CD4-positive, CD25-positive, alpha-beta regulatory T cell (primary cell): ENCODE data around the gene CDCA3. TPM values are rescaled to one million over a fixed set of nuclear protein-coding genes. Genes with fewer than 3 reads are reported as not detected.
"Not testable (repeated sequence)": the region's sequence is repeated elsewhere in the genome, so short reads cannot be mapped to it uniquely, and the experiment has no call there.

Experiments
- ATAC-seq, 2 donors: fragments of 150-1000 bp; cut with Tn5 transposase; one replicate each; pipeline ENCODE4 v1.10.0; 2021; ENCODE audit warnings: low read depth in 2 of 2, moderate number of reproducible peaks in 2 of 2, moderate library complexity in 1 of 2
- DNase-seq, 3 donors: peaks; one replicate each; pipeline versions ENCODE4 v3.0.0 to v3.0.0-alpha.2; 2012 to 2022; ENCODE audit warnings: mixed read lengths in 1 of 3
- H3K27ac ChIP-seq: one replicate; pipeline ENCODE4 v1.7.0; 2013; ENCODE audit warnings: mild to moderate bottlenecking, low read length; ENCODE audit not compliant: insufficient read depth, poor library complexity, severe bottlenecking
- H3K27me3 ChIP-seq: one replicate; pipeline ENCODE4 v1.7.0; 2013; ENCODE audit warnings: low read length; ENCODE audit not compliant: control insufficient read depth, insufficient read depth
- H3K36me3 ChIP-seq: one replicate; pipeline ENCODE4 v1.7.0; 2013; ENCODE audit warnings: mild to moderate bottlenecking, low read length, moderate library complexity; ENCODE audit not compliant: control insufficient read depth, insufficient read depth
- H3K4me1 ChIP-seq: 2 replicates; pipeline ENCODE4 v1.7.0; 2013; ENCODE audit warnings: mild to moderate bottlenecking, low read length; ENCODE audit not compliant: insufficient read depth, control insufficient read depth, poor library complexity, severe bottlenecking
- H3K4me3 ChIP-seq: one replicate; pipeline ENCODE4 v1.7.0; 2013; ENCODE audit warnings: low read depth, mild to moderate bottlenecking, low read length, moderate library complexity
- H3K9me3 ChIP-seq, 2 experiments: 1 replicate in 1 of 2; 2 replicates in 1 of 2; pipeline ENCODE4 v1.7.0; 2013; ENCODE audit warnings: low read length in 2 of 2, mild to moderate bottlenecking in 1 of 2, moderate library complexity in 1 of 2; ENCODE audit not compliant: control insufficient read depth in 2 of 2
- H3K27ac Mint-ChIP-seq, 3 donors: one replicate each; pipeline ENCODE4 v1.8.0; 2020 to 2022; ENCODE audit warnings: mild to moderate bottlenecking in 3 of 3, mixed read lengths in 3 of 3, moderate library complexity in 2 of 3
- H3K27me3 Mint-ChIP-seq: one replicate; pipeline ENCODE4 v1.8.0; 2022; ENCODE audit warnings: mild to moderate bottlenecking, mixed read lengths
- H3K36me3 Mint-ChIP-seq: one replicate; pipeline ENCODE4 v1.8.0; 2020; ENCODE audit warnings: mixed read lengths
- H3K4me1 Mint-ChIP-seq, 4 donors: one replicate each; pipeline ENCODE4 v1.8.0; 2020 to 2022; ENCODE audit warnings: mixed read lengths in 4 of 4, mild to moderate bottlenecking in 1 of 4
- H3K4me3 Mint-ChIP-seq, 4 donors: one replicate each; pipeline ENCODE4 v1.8.0; 2020 to 2022; ENCODE audit warnings: mild to moderate bottlenecking in 4 of 4, mixed read lengths in 4 of 4, moderate library complexity in 3 of 4
- H3K9me3 Mint-ChIP-seq, 7 donors: one replicate each; pipeline ENCODE4 v1.8.0; 2020 to 2022; ENCODE audit warnings: mixed read lengths in 7 of 7, mild to moderate bottlenecking in 3 of 7, moderate library complexity in 2 of 7
- polyA plus RNA-seq, 4 donors: library from polyadenylated mRNA; unstranded; fragments of 300-500 nt; fragmentation: Illumina TruSeq; gene quantifications; one replicate each; pipeline ENCODE4 v1.2.3, GENCODE V29; 2021
- total RNA-seq: library from RNA; stranded (reverse); gene quantifications from one replicate; pipeline ENCODE4 v1.2.3, GENCODE V29; 2022

CDCA3 gene
- total and polyA plus RNA-seq, 5 donors from 2014 or later = 1.7 to 4.0 (median 1.9) TPM

- Mint-ChIP-seq H3K27ac (peak overlapping the region; percentile 82 to 92 (median 88)), H3K36me3 (peaks cover 14% of the 10 kb centered on the region), H3K27me3 (no peaks in the 10 kb centered on the region), H3K9me3 (no peaks in the 10 kb centered on the region), H3K4me3 (peak overlapping the region; percentile 90 to 96 (median 94)), H3K4me1 (peaks cover 3 to 75% (median 41%) of the 10 kb centered on the region in 4 donors)
- no peaks in the 10 kb centered on the region for H3K9me3 ChIP-seq
- DNase-seq (peak in 2 of 3 donors; percentile 25 to 74), ATAC-seq (no peak)
- H3K36me3 ChIP-seq = peaks cover 8% of the 10 kb centered on the region
- H3K4me1 ChIP-seq = peaks cover 62% of the 10 kb centered on the region
- H3K4me3 ChIP-seq = peak overlapping the region; percentile 74
- peak overlapping the region; percentile 85 for H3K27ac ChIP-seq
- no peaks in the 10 kb centered on the region for H3K27me3 ChIP-seq
Observed at GRCh38 chr12:6871052-6871957, 20.2 kb upstream of the CDCA3 start.

GRCh38 chr12:6870304-6870703 is 19.2 kb upstream of the CDCA3 start:
- ATAC-seq, H3K9me3 ChIP-seq, H3K27me3 ChIP-seq, H3K9me3 Mint-ChIP-seq, H3K27me3 Mint-ChIP-seq, H3K27ac ChIP-seq, H3K4me3 ChIP-seq, DNase-seq, H3K27ac Mint-ChIP-seq: not testable (repeated sequence)
- Mint-ChIP-seq H3K36me3 (peaks cover 10% of the 10 kb centered on the region), H3K4me1 (peaks cover 3 to 71% (median 41%) of the 10 kb centered on the region in 4 donors), H3K4me3 (peak overlapping the region; percentile 11 to 96 (median 62))
- Histone ChIP-seq H3K4me1 (peaks cover 62% of the 10 kb centered on the region), H3K36me3 (peaks cover 12% of the 10 kb centered on the region)

- peak overlapping the region; percentile 78 for H3K27ac ChIP-seq
- peaks cover 62% of the 10 kb centered on the region for H3K4me1 ChIP-seq
- no peaks in the 10 kb centered on the region for H3K27me3 ChIP-seq
- H3K9me3 ChIP-seq = no peaks in the 10 kb centered on the region
- peak overlapping the region; percentile 89 to 93 (median 92) for H3K4me3 Mint-ChIP-seq
- no peaks in the 10 kb centered on the region for H3K9me3 Mint-ChIP-seq
- H3K27ac Mint-ChIP-seq = peak overlapping the region; percentile 84 to 90 (median 90)
- ATAC-seq (no peak), DNase-seq (peak; percentile 76 to 88 (median 84))
- H3K27me3 Mint-ChIP-seq = no peaks in the 10 kb centered on the region
- peaks cover 3 to 63% (median 37%) of the 10 kb centered on the region in 4 donors for H3K4me1 Mint-ChIP-seq
- peaks cover 12% of the 10 kb centered on the region for H3K36me3 ChIP-seq
- peak overlapping the region; percentile 69 for H3K4me3 ChIP-seq
- H3K36me3 Mint-ChIP-seq = peaks cover 15% of the 10 kb centered on the region
Observed at GRCh38 chr12:6869049-6870021, 18.2 kb upstream of the CDCA3 start.

- H3K9me3 Mint-ChIP-seq = no peaks in the 10 kb centered on the region
- no peaks in the 10 kb centered on the region for H3K9me3 ChIP-seq
- H3K27ac Mint-ChIP-seq = peak overlapping the region; percentile 82 to 90 (median 86)
- DNase-seq (peak in 1 of 3 donors; percentile 33), ATAC-seq (no peak)
- no peaks in the 10 kb centered on the region for H3K27me3 ChIP-seq
- H3K27me3 Mint-ChIP-seq = no peaks in the 10 kb centered on the region
- peaks cover 53% of the 10 kb centered on the region for H3K4me1 ChIP-seq
- peak overlapping the region; percentile 89 to 93 (median 92) for H3K4me3 Mint-ChIP-seq
- peaks cover 3 to 57% (median 32%) of the 10 kb centered on the region in 4 donors for H3K4me1 Mint-ChIP-seq
- peak overlapping the region; percentile 78 for H3K27ac ChIP-seq
- peak overlapping the region; percentile 69 for H3K4me3 ChIP-seq
- H3K36me3 ChIP-seq = peaks cover 15% of the 10 kb centered on the region
- peaks cover 17% of the 10 kb centered on the region for H3K36me3 Mint-ChIP-seq
Observed at GRCh38 chr12:6868211-6869048, 17.3 kb upstream of the CDCA3 start.

- no peaks in the 10 kb centered on the region for H3K9me3 ChIP-seq
- peak; percentile 69 to 70 for ATAC-seq
- peak within 1 kb of the TSS; percentile 78 for H3K27ac ChIP-seq
- Mint-ChIP-seq H3K9me3 (no peaks in the 10 kb centered on the region), H3K4me3 (peak within 1 kb of the TSS; percentile 91 to 97 (median 94)), H3K27ac (peak within 1 kb of the TSS; percentile 86 to 98 (median 90)), H3K27me3 (no peaks in the 10 kb centered on the region), H3K4me1 (peaks cover 3 to 56% (median 31%) of the 10 kb centered on the region in 4 donors), H3K36me3 (peaks cover 19% of the 10 kb centered on the region)
- peaks cover 48% of the 10 kb centered on the region for H3K4me1 ChIP-seq
- H3K27me3 ChIP-seq = no peaks in the 10 kb centered on the region
- peak; percentile 67 to 81 (median 76) for DNase-seq
- H3K4me3 ChIP-seq = peak within 1 kb of the TSS; percentile 69
- peaks cover 23% of the 10 kb centered on the region for H3K36me3 ChIP-seq
Observed at GRCh38 chr12:6867413-6868210, 16.5 kb upstream of the CDCA3 start, which contains the start of gene TPI1. Gene TPI1, plus strand, starts transcription at chr12:6867531. Its CDS starts 36 bp downstream, at chr12:6867567.

GRCh38 chr12:6866920-6867412 is 15.9 kb upstream of the CDCA3 start:
- H3K9me3 Mint-ChIP-seq = no peaks in the 10 kb centered on the region
- peak overlapping the region; percentile 59 for H3K4me3 ChIP-seq
- H3K36me3 Mint-ChIP-seq = peaks cover 24% of the 10 kb centered on the region
- DNase-seq = no peak
- peaks cover 42% of the 10 kb centered on the region for H3K4me1 ChIP-seq
- no peaks in the 10 kb centered on the region for H3K27me3 ChIP-seq
- no peaks in the 10 kb centered on the region for H3K27me3 Mint-ChIP-seq
- H3K9me3 ChIP-seq = no peaks in the 10 kb centered on the region
- peaks cover 3 to 49% (median 27%) of the 10 kb centered on the region in 4 donors for H3K4me1 Mint-ChIP-seq
- H3K4me3 Mint-ChIP-seq = peak overlapping the region; percentile 91 to 97 (median 94)
- H3K36me3 ChIP-seq = peaks cover 29% of the 10 kb centered on the region
- ATAC-seq = peak in 1 of 2 donors; percentile 6
- peak overlapping the region; percentile 58 to 98 (median 83) for H3K27ac Mint-ChIP-seq
- peak overlapping the region; percentile 78 for H3K27ac ChIP-seq
